Measurements from ENCODE around the gene SLC39A6. TPM values are rescaled to one million over a fixed set of nuclear protein-coding genes. Genes with fewer than 3 reads are reported as not detected.
"Not testable (repeated sequence)": the region's sequence is repeated elsewhere in the genome, so short reads cannot be mapped to it uniquely, and the experiment has no call there.

Gene SLC39A6
- total RNA-seq, 2 donors from 2014 or later = 25.7 to 34.1 TPM

GRCh38 chr18:36176177-36176584 is 47.0 kb upstream of the SLC39A6 start:
- DNase-seq = no peak
- peaks cover 52% of the 10 kb centered on the region for H3K36me3 ChIP-seq (ENCODE audit: control insufficient read depth, insufficient read depth, low read length)
- H3K27ac ChIP-seq (ENCODE audit: low read depth, low read length) = no peak overlapping the region
- H3K4me1 ChIP-seq (ENCODE audit: control insufficient read depth, insufficient read depth, low read length) = no peaks in the 10 kb centered on the region
- WGBS, 2 experiments (ENCODE audit: insufficient coverage in 1 of 2, insufficient read length in 1 of 2) = 93% methylated on average over 2 of the region's 2 CpGs; no CpG with 5 or more reads in 1 of the 2 experiments
- no peak overlapping the region for H3K9ac ChIP-seq (ENCODE audit: extremely low read depth, low read length, poor library complexity, severe bottlenecking)
- TF ChIP-seq CTCF (conservative IDR thresholded peaks at IDR 0.05) = no peak
- H3K36me3 Mint-ChIP-seq (ENCODE audit: low read depth) = peaks cover 38% of the 10 kb centered on the region
- H3K27ac Mint-ChIP-seq = no peak overlapping the region
- no peaks in the 10 kb centered on the region for H3K27me3 ChIP-seq (ENCODE audit: control insufficient read depth, insufficient read depth, low read length, poor library complexity, severe bottlenecking)
- H3K9me3 ChIP-seq (ENCODE audit: control insufficient read depth, low read length) = no peaks in the 10 kb centered on the region
- no peaks in the 10 kb centered on the region for H3K27me3 Mint-ChIP-seq (ENCODE audit: insufficient read depth)
- H3K4me3 ChIP-seq (ENCODE audit: low read length) = no peak overlapping the region
- no peak overlapping the region for H3K4me3 Mint-ChIP-seq
- no peaks in the 10 kb centered on the region for H3K4me1 Mint-ChIP-seq
- H3K9me3 Mint-ChIP-seq = no peaks in the 10 kb centered on the region

DNA sequence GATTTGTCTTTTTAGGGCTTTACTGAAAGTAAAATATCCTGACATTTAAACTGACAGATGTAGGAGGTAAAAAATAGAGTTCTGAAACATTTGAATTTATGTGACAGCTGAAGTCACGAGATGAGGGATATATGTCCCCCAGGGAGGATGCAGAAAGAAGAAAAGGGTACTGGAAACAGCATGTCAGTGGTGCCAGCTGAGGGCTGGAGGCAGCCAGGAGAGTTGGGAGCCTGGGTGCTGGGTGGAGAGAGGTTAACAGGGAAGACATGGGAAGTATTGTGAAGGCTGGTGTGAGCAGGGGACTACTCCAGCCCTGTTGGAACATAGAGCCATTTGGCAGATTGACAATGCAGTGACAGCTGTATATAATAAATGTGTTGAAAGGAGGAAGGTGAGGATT is 46.3 kb upstream of the SLC39A6 start:
- H3K9me3 Mint-ChIP-seq = no peaks in the 10 kb centered on the region
- no peaks in the 10 kb centered on the region for H3K27me3 Mint-ChIP-seq (ENCODE audit: insufficient read depth)
- Histone ChIP-seq H3K36me3 (ENCODE audit: control insufficient read depth, insufficient read depth, low read length) (peaks cover 59% of the 10 kb centered on the region), H3K27me3 (ENCODE audit: control insufficient read depth, insufficient read depth, low read length, poor library complexity, severe bottlenecking) (no peaks in the 10 kb centered on the region), H3K9me3 (ENCODE audit: control insufficient read depth, low read length) (no peaks in the 10 kb centered on the region), H3K4me1 (ENCODE audit: control insufficient read depth, insufficient read depth, low read length) (no peaks in the 10 kb centered on the region), H3K27ac (ENCODE audit: low read depth, low read length) (no peak overlapping the region), H3K4me3 (ENCODE audit: low read length) (no peak overlapping the region), H3K9ac (ENCODE audit: extremely low read depth, low read length, poor library complexity, severe bottlenecking) (no peak overlapping the region)
- H3K36me3 Mint-ChIP-seq (ENCODE audit: low read depth) = peaks cover 43% of the 10 kb centered on the region
- 98 to 100% methylated on average over 1 of the region's 1 CpG for WGBS, 2 experiments (ENCODE audit: insufficient coverage in 1 of 2, insufficient read length in 1 of 2)
- H3K4me3 Mint-ChIP-seq = no peak overlapping the region
- no peak for DNase-seq
- TF ChIP-seq CTCF (conservative IDR thresholded peaks at IDR 0.05) = no peak
- H3K27ac Mint-ChIP-seq = no peak overlapping the region
- no peaks in the 10 kb centered on the region for H3K4me1 Mint-ChIP-seq

GRCh38 chr18:36169938-36170337 is 40.8 kb upstream of the SLC39A6 start:
- H3K27ac ChIP-seq (ENCODE audit: low read depth, low read length) = no peak overlapping the region
- H3K4me1 ChIP-seq (ENCODE audit: control insufficient read depth, insufficient read depth, low read length) = no peaks in the 10 kb centered on the region
- 90 to 93% methylated on average over 2 to 5 of the region's 5 CpGs for WGBS, 2 experiments (ENCODE audit: insufficient coverage in 1 of 2, insufficient read length in 1 of 2)
- Mint-ChIP-seq H3K9me3 (no peaks in the 10 kb centered on the region), H3K4me3 (no peak overlapping the region), H3K36me3 (ENCODE audit: low read depth) (peaks cover 72% of the 10 kb centered on the region), H3K27me3 (ENCODE audit: insufficient read depth) (no peaks in the 10 kb centered on the region), H3K27ac (no peak overlapping the region), H3K4me1 (no peaks in the 10 kb centered on the region)
- no peaks in the 10 kb centered on the region for H3K27me3 ChIP-seq (ENCODE audit: control insufficient read depth, insufficient read depth, low read length, poor library complexity, severe bottlenecking)
- peaks cover 8% of the 10 kb centered on the region for H3K9me3 ChIP-seq (ENCODE audit: control insufficient read depth, low read length)
- H3K9ac ChIP-seq (ENCODE audit: extremely low read depth, low read length, poor library complexity, severe bottlenecking) = no peak overlapping the region
- TF ChIP-seq CTCF (conservative IDR thresholded peaks at IDR 0.05) = no peak
- no peak for DNase-seq
- peaks cover 80% of the 10 kb centered on the region for H3K36me3 ChIP-seq (ENCODE audit: control insufficient read depth, insufficient read depth, low read length)
- H3K4me3 ChIP-seq (ENCODE audit: low read length) = no peak overlapping the region

GRCh38 chr18:36168296-36168695 is 39.2 kb upstream of the SLC39A6 start:
- not testable (repeated sequence) for H3K27ac Mint-ChIP-seq; H3K4me1 Mint-ChIP-seq; H3K27me3 ChIP-seq (ENCODE audit: control insufficient read depth, insufficient read depth, low read length, poor library complexity, severe bottlenecking); H3K4me3 ChIP-seq (ENCODE audit: low read length); H3K4me1 ChIP-seq (ENCODE audit: control insufficient read depth, insufficient read depth, low read length); H3K9me3 ChIP-seq (ENCODE audit: control insufficient read depth, low read length); H3K27ac ChIP-seq (ENCODE audit: low read depth, low read length); H3K4me3 Mint-ChIP-seq; H3K9me3 Mint-ChIP-seq; DNase-seq; H3K9ac ChIP-seq (ENCODE audit: extremely low read depth, low read length, poor library complexity, severe bottlenecking); H3K27me3 Mint-ChIP-seq (ENCODE audit: insufficient read depth)
- WGBS, 2 experiments (ENCODE audit: insufficient coverage in 1 of 2, insufficient read length in 1 of 2) = 89 to 100% methylated on average over 1 to 3 of the region's 3 CpGs
- H3K36me3 ChIP-seq (ENCODE audit: control insufficient read depth, insufficient read depth, low read length) = peaks cover 83% of the 10 kb centered on the region
- peaks cover 73% of the 10 kb centered on the region for H3K36me3 Mint-ChIP-seq (ENCODE audit: low read depth)
